Bronchial epithelial cell (primary cell): ENCODE data around the gene ETV3. TPM values are rescaled to one million over a fixed set of nuclear protein-coding genes. Genes with fewer than 3 reads are reported as not detected.
A peak's percentile ranks its signal among the peaks of the same experiment; 100 is the strongest.
"Not testable (repeated sequence)": the region's sequence is repeated elsewhere in the genome, so short reads cannot be mapped to it uniquely, and the experiment has no call there.

Experiments used
- DNase-seq: peaks from one replicate; pipeline ENCODE4 v3.0.0-alpha.2; 2010; ENCODE audit warnings: low read depth
- FAIRE-seq: peaks from 2 replicates; lab custom pipeline; 2011; peaks lifted over from hg19 to GRCh38; lab: Jason Lieb, UNC
- H3K27me3 ChIP-seq: 2 replicates; pipeline ENCODE4 v1.5.1; 2011; ENCODE audit warnings: low read length; ENCODE audit not compliant: control insufficient read depth, insufficient read depth
- H3K36me3 ChIP-seq: 2 replicates; pipeline ENCODE4 v1.5.1; 2011; ENCODE audit warnings: low read length; ENCODE audit not compliant: control insufficient read depth, insufficient read depth
- H3K4me3 ChIP-seq: 2 replicates; pipeline ENCODE4 v1.5.1; 2011; ENCODE audit warnings: mild to moderate bottlenecking, low read depth, low read length, control low read depth
- total RNA-seq: library from RNA; depleted of rRNA; stranded (reverse); fragments of >200 nt; gene quantifications from 2 replicates; pipeline ENCODE4 v1.2.1, GENCODE V29; 2014
- TF ChIP-seq, protein P1 (sequence below): IDR thresholded peaks from 2 replicates; pipeline ENCODE4 v1.5.1; 2011; ENCODE audit warnings: mild to moderate bottlenecking, moderate library complexity, low read length, control low read depth, inconsistent platforms; ENCODE audit not compliant: insufficient read depth, severe bottlenecking

Gene ETV3
- total RNA-seq, 1 donor from 2014 or later, result 17.1 TPM

GRCh38 chr1:157171903-157172503 is 33.8 kb upstream of the ETV3 start:
- not testable (repeated sequence) for H3K27me3 ChIP-seq, FAIRE-seq, H3K36me3 ChIP-seq, H3K4me3 ChIP-seq
- TF ChIP-seq, protein P1, sequence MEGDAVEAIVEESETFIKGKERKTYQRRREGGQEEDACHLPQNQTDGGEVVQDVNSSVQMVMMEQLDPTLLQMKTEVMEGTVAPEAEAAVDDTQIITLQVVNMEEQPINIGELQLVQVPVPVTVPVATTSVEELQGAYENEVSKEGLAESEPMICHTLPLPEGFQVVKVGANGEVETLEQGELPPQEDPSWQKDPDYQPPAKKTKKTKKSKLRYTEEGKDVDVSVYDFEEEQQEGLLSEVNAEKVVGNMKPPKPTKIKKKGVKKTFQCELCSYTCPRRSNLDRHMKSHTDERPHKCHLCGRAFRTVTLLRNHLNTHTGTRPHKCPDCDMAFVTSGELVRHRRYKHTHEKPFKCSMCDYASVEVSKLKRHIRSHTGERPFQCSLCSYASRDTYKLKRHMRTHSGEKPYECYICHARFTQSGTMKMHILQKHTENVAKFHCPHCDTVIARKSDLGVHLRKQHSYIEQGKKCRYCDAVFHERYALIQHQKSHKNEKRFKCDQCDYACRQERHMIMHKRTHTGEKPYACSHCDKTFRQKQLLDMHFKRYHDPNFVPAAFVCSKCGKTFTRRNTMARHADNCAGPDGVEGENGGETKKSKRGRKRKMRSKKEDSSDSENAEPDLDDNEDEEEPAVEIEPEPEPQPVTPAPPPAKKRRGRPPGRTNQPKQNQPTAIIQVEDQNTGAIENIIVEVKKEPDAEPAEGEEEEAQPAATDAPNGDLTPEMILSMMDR, result peak; percentile 22
- DNase-seq, result peak; percentile 28

DNA sequence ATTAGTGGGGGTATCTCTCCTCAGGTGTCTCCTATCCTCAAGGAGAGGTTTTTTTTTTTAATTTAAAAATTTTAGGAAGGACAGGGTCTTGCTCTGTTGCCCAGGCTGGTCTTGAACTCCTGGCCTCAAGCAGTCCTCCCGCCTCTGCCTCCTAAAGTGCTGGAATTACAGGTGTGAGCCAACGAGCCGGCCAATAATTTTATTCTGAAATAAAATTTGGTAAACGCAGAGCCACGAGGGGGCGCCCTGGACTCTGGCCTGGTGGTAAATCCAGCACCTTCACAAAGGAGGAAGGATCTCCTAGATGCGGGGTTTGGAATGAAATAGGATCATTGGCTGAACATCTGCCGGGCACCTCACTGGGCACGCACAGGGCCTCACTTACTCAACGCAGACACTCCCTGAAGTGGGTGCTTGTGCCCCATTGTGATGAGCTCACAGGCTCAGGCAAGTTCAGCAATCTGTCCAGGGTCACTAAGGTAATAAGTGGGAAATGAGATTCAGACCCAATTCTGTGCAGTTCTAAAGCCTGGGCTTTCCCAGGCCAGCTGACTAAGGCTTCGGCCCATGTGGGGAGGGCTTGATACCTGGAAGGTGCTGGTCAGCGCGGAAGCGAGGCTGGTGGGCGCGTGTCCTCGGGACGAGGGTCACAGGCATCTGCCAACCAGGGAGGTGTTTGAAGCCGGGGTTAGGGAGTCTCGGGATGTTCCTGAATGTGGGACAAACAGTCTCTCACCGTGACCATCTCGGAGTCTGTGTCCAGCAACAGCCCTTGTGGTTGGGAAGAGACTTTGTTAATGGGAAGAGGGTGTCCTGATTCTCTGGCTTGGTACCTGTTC is 32.7 kb upstream of the ETV3 start:
- Histone ChIP-seq H3K4me3 (no peak overlapping the region), H3K36me3 (no peaks in the 10 kb centered on the region), H3K27me3 (peaks cover under 1% of the 10 kb centered on the region)
- DNase-seq, result peak; percentile 42
- peak; percentile 40 for FAIRE-seq
- TF ChIP-seq, protein P1, result peak; percentile 59

DNA sequence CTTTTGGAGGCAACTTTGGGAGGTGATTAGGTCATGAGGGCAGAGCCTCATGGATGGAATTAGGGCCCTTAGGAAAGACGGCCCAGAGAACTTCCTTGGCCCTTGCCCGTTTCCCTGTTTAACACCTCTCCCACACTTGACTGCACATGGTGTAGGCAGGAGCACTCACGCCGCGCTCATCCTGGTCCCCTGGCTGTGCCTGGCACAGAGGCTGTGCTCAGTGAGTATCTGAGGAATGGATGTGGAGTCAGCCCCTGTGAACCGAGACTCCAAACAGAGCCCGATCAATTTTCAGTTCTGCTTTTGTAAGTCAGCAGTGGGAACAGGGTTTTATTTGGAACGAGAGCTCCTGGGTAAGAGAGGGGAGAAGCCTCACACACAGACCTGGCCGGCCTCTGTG is 29.8 kb upstream of the ETV3 start:
- Histone ChIP-seq H3K27me3 (peaks cover 2% of the 10 kb centered on the region), H3K4me3 (no peak overlapping the region), H3K36me3 (no peaks in the 10 kb centered on the region)
- FAIRE-seq, result no peak
- TF ChIP-seq, protein P1, result no peak
- DNase-seq, result no peak

DNA sequence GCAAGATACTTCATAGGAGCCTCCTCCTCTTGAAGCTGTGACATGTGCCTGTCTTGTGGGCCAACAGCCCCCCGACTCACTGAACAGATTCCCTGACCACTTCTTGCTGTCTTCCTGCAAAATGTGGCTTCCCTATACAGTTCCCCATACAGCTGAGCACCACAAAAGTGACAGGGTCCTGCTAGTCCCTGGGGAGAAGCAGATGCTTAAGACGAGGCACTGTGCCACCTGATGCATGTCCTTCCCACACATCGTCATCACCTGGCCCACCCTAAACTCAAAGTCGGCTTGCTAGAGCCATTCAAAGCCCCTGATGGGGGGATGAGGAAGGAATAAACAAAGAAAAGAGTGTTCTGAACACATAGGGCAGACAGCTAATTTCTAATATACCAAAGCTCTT is 29.2 kb upstream of the ETV3 start:
- no peaks in the 10 kb centered on the region for H3K36me3 ChIP-seq
- no peak overlapping the region for H3K4me3 ChIP-seq
- no peak for FAIRE-seq
- DNase-seq, result no peak
- peaks cover 2% of the 10 kb centered on the region for H3K27me3 ChIP-seq
- TF ChIP-seq, protein P1, result no peak

- no peaks in the 10 kb centered on the region for H3K36me3 ChIP-seq
- no peak for DNase-seq
- H3K4me3 ChIP-seq, result no peak overlapping the region
- no peak for FAIRE-seq
- TF ChIP-seq, protein P1, result no peak
- H3K27me3 ChIP-seq, result peaks cover 2% of the 10 kb centered on the region
Measured at GRCh38 chr1:157166590-157166989, 28.4 kb upstream of the ETV3 start.
